GM19397 (cell line): ENCODE measurements around the gene CHTF8.
"Not testable (repeated sequence)": the region's sequence is repeated elsewhere in the genome, so short reads cannot be mapped to it uniquely, and the experiment has no call there.

Source experiments
- ATAC-seq: cut with Tn5 transposase; IDR thresholded peaks from one replicate; pipeline ENCODE4 v1.9.1; 2021; ENCODE audit warnings: mild to moderate bottlenecking, moderate library complexity; ENCODE audit not compliant: unreplicated experiment

CHTF8 gene

DNA sequence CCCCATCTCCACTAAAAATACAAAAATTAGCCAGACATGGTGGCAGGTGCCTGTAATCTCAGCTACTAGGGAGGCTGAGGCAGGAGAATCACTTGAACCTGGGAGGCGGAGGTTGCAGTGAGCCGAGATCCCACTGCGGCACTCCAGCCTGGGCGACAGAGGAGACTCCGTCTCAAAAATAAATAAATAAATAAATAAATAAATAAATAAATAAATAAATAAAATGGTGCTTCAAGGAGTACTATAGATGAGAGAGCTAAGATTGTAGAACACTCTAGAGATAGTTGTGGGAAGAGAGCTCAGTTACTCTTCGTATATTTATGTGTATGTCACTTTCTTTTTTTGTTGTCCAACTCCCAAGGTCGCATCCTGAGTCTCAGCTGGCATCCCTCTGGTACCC lies 7.1 kb upstream of the CHTF8 start:
- ATAC-seq, result not testable (repeated sequence)

DNA sequence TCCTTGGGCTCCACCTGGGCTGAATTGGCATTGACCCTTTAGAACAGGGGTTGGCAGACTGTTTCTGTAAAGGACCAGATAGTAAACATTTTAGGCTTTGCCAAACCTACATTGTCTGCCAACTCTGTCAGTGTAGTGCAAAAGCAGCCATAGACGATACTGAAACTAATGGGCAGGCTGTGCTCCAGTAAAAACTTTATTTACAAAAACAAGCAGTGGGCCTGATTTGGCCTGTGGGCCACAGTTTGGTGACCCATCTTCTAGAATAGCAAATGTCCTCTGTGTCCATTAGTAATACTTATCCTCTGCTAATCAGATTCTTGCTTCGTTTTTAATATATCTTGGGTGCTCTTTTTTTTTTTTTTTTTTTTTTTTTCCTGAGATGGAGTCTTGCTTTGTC lies 6.2 kb upstream of the CHTF8 start:
- ATAC-seq, result no peak

DNA sequence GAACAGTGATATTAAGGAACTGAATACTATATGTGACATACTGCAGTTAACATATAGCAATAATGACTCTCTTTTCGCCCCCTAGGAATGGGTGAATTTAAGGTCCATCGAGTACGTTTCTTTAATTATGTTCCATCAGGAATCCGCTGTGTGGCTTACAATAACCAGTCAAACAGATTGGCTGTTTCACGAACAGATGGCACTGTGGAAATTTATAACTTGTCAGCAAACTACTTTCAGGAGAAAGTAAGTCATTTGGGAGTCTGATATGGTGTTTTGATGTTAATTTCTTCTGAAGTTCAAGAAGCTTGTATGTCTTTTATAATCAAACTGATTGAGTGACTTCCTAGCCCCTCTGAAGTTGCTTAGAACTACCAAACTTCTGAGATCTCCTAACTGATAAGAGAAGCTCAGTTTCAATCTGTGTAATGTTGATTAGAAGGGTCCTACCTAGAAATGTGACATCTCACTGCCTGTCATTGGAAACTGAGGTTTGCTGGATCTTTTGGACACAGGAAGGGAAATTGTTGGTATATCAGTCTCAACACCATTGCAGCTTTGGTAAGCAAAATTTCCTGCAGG lies 1.1 kb upstream of the CHTF8 start:
- ATAC-seq, result no peak

DNA sequence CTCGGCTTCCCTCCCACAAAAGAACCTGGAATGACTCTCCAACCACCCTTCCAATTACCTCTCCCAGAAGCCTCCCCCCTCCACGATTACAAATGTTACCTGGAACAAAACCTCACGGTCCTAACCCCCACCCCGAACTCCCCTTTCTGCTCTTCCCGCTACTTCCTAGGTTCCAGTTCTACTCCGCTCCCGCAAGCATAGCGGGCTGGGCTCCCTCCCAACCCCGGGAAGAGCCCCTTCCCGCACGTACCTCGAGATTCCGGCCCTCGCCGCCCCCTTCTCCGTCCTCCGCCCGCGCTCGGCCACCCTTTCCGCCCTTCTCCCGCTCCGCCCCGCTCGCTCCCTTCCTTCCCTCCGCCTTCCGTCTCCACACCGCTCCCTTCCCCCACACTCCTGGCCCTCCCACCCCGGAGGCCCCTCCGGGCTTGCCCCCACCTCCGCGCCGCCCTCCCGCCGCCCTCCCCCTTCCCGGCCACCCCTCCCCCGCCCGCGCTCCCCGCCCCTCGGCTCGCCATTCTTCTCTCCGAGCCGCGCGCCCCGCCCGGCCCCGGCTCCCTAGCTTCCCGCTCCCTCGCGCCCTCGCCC lies 457 bp downstream of the CHTF8 start:
- ATAC-seq, result peak; percentile 62

DNA sequence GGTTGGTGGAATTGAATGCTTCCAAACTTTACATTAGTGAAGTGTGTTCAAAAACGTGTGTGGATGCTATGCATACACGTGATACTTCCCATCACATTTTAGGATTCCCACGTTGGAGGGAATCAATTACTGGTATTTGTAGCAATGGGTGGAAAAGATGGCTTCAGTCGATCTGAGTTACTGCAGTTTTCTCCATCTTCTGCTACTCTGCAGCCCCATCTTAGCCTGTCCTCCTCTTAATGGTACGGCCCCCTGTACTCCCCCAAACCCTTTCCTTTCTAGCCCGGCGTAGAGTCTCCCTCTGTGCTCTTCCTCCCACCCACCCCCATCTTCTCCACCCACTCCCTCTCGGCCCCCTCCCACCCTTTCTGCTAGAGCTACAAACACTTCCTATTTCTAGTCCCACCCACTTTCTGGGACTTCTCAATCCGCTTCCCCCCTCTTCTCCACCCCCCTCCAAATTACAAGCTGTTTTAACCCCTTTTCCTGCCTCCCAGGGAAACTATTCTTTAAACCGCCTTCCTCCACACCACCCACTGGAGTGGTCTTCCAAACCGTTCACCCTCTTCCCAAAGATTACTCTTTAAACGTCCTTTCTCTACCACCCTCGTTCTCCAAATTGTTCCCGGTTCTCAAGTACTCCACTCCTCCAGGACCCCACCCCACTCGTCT lies 1.1 kb downstream of the CHTF8 start:
- no peak for ATAC-seq

DNA sequence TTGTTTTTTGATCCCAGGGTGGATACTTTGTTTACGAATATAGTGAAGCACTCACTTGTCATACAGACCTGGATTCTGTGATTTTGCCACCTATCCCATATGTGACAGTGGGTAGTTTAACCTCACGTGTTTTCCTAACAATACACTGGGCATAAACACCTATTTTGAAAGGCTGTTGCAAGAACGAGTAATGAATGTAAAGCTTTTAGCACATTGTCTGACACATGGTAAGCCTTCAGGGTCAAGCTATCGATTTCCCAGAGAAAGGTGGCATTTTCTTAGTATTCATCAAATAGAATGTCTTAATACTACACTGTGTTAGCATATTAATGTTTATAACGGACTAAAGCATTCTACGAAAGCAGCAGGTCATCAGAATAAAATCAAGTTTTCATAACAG lies 1.9 kb downstream of the CHTF8 start:
- no peak for ATAC-seq

DNA sequence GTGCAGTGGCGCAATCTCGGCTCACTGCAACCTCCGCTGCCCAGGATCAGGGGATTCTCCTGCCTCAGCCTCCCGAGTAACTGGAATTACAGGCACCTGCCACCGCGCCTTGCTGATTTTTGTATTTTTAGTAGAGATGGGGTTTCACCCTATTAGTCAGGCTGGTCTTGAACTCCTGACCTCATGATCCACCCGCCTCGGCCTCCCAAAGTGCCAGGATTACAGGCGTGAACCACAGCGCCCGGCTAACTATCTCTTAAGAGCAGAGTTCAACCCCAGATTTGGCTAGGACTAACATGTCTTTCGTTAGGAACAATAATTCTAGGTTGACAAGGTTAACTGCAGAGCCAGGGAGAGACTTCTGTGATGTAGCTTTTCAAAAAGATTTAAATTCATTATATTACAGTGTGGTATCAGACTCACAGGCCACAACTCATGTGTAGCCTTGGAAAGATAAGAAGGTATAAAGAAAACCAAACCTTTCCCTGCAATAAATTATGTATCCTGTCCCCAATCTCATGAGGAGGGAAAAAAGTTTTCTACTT lies 4.3 kb downstream of the CHTF8 start:
- ATAC-seq, result no peak

DNA sequence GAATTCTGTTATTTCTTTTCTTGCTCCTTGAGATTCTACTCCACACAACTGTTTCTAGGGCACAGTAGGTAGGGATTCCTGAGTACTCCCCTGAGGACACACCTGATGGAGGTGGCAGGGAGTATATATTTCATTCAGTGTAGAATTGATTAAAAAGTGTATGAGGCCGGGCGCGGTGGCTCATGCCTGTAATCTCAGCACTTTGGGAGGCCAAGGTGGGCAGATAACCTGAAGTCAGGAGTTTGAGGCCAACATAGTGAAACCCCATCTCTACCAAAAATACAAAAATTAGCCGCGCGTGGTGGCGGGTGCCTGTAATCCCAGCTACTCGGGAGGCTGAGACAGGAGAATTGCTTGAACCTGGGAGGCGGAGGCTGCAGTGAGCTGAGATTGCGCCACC lies 5.6 kb downstream of the CHTF8 start:
- not testable (repeated sequence) for ATAC-seq

DNA sequence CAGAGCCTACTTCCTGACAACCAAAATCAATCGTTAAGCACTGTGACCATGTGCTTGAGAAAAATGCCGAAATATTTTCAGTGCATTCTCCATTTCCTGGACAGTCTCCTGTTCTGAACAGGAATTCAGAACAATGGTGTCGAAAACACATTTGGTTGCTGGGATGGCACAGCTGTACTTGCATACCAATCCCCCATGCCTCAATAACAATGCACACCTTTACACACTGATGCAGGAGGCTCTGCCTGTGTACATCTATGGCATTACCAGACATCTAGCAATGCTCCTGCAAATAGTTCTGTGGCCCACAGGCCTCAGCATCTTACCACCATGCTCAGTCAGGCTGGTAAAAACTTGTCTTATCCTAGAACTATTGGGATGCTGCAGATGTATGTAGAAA lies 6.2 kb downstream of the CHTF8 start:
- ATAC-seq, result no peak

DNA sequence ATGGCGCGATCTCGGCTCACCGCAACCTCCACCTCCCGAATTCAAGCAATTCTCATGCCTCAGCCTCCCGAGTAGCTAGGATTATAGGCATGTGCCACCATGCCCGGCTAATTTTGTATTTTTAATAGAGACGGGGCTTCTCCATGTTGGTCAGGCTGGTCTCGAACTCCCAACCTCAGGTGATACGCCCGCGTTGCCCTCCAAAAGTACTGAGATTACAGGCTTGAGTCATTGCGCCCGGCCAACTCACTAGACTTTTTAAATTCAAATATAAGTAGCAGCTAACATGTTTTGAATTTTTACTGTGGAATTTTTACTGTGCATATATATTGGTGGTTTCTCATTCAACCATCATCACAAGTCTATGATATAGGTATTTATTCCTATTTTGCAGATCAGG lies 7.4 kb downstream of the CHTF8 start:
- ATAC-seq, result not testable (repeated sequence)

DNA sequence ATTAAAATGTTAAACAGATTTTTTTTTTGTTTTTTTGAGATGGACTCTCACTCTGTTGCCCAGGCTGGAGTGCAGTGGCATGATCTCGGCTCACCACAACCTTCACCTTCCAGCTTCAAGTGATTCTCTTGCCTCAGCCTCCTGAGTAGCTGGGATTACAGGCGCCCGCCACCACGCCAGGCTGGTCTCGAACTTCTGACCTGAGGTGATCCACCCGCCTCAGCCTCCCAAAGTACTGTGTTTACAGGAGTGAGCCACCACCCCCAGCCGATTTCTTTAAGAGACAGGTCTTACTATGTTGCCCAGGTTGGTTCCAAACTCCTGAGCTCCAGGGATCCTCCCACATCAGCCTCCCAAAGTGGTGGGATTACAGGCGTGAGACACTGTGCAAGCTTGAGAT lies 8.0 kb downstream of the CHTF8 start:
- ATAC-seq, result not testable (repeated sequence)

DNA sequence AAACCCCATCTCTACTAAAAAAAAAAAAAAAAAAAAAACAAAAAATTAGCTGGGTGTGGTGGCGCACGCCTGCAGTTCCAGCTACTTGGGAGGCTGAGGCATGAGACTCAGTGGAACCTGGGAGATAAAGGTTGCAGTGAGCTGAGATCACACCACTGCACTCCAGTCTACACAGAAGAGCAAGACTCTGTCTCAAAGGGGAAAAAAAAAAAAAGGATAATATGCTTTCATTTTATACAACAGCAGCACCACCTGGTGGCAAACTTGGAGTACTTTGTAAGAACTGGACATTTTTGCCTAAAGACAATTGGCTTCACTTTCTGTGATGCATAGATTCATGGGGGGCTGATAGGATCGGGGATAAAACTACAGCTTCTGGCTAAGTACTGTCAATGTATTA lies 8.5 kb downstream of the CHTF8 start:
- ATAC-seq, result no peak

DNA sequence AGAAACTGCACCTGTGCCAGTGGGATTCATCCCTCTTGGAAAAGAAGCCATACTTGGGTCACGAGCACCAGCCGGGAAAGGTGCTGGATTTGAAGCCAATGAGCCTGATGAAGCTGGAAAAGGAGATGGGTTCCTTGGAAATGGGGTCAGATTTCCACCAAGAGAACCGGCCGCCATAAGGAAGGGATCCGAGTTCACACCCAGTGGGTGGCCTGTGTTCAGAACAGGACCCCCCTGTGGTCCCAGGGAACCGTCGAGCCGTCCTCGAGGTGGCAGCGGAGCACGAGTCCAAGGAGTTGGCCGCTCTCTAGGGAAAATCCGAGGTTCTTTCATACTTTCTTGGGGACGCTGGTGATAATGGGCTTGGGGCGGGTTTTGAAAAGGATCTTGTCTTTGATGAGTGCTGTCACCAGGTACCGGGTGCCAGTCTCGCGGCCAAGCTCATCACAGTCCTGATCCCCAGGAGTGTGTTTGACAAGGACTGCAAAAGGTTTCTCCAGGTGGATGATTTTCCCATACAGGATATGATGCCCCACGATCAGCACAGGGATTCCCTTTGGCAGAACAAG lies 12.2 kb downstream of the CHTF8 start:
- ATAC-seq, result no peak

DNA sequence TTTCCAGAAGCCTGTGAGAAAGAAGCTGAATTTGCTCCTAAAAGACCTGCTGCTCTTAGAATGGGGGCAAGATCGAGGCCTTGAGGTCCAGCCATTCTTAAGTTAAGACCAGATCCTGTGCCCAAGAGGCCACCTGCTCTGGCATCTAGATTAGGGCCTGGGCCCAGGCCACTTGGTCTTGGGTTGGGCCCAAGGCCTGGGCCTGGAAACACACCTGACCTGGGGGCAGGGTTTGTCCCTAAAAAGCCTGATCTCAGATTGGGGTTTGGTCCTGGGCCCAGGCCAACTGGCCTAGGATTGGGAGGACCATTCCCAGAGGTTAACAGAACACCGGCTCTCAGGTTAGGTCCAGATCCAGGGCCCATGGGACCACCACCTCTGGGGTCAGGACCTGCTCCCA lies 12.9 kb downstream of the CHTF8 start:
- no peak for ATAC-seq

DNA sequence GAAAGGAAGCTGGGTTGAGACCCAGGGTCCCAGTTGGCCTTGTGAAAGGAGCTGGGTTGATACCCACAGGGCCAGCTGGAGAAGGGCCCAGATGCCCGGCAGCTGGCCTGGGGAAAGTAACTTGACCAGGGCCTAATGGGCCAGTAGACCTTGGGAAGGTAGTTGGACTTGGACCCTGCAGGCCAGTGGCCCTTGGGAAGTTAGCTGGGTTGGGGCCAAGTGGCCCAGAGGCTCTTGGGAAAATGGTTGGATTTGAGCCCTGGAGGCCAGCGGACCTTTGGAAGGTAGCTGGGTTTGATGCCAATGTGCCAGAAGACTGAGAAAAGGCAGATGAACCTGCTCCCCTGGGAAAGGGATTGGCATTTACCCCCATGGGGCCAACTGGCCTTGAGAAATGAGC lies 13.4 kb downstream of the CHTF8 start:
- no peak for ATAC-seq

DNA sequence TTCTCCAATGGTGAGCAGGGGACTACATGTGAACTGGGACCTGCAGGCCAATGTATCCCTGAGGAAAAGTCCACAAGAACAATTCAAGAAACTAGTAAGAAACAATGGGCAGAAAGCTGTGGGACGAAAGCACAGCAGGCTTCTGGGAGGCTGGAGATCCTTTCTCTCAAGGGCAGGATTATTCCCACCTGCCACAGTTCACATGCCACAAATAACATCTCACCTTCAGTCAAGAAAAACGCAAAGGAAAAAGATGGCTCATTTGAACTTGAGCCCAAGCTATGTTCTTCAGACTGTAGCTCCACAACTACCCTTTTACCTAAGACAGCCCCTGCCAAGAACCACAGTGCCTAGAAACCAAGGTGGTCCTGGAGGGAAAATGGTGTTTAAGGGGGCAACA lies 13.9 kb downstream of the CHTF8 start:
- ATAC-seq, result no peak

DNA sequence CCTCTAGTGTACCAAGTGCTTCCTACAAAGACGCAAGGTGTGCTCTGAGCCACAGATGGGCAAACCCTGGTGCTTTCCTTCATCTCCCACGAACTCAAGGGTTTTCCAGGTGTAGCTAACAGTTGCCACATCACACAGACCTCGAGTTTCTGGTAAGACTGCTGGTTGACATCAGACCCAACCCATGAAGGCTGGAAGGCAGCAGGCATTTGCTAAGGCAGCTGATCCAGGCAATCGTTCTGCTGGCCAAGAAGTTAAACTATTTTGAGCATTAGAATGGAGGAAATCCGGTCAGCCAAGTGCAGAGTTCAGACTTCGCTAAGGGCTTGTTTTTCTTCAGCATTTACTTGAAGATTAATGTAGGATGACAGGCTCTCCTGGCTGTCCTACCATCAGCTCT lies 15.5 kb downstream of the CHTF8 start:
- ATAC-seq, result no peak

DNA sequence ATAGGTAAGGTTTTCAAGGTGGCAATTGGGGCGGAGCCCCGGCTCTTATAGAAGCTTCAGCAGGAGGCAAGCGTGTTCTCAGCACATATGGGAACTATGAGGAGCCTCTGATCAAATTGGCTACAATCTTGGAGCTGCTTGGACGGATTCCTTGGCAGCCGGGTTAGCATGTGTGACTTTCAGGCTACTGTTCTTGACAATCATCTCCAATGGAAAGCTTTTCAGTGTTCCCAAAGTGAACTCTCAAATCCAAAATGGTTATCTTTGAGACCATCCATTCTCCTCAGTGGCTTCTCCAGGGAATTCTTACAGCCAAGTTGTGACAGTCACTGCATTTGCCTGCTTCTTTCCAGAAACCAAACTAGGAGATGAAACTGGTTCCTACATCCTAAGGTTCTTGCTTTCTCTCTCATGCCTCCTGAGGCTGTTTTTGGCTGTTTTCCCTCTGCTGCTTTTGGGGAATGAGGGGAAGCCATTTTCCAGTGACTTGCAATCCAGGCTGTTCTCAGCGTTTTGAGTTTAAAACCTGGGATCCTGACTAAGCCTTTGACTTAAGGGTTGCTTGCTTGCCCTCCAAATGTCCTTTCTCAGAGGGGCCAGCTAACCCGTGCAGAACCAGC lies 16.0 kb downstream of the CHTF8 start:
- ATAC-seq, result no peak

DNA sequence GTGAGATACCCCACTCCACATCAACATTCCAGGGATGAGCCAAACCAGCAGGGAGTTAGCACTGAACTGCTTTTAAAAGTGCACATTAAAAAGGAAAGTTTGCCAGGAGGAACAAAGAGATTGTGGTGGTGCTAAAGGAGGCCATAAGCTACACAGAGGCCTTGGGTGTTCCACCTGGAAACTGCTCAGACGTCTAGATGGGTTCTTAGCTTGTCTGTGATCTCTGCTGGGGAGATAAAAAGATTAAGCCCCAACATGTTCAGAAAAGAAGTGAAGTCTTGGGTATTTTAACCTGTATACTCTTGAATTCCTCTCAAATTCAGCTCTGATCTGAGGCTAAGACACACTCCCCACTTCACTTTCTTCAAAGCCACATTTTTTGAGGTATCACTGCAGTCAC lies 16.6 kb downstream of the CHTF8 start:
- no peak for ATAC-seq

DNA sequence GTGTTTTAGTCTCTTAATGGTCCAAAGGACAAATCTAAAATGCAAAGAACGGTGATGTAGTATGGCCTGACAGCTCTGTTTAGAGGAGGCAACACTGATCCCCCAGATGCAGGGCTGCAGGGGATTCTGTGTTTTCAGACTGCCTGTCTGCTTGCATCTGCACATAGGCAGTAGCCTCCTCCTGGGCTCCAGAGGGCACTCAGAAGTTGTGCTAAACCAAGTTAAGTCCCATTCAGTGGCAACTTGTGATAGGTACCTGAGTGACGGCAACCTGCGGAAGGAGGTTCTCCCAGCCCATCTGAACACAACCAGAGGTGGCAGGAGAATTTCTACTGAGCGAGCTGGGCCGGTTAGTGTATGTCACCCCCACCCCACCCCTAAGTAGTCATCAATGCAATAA lies 17.0 kb downstream of the CHTF8 start:
- no peak for ATAC-seq

DNA sequence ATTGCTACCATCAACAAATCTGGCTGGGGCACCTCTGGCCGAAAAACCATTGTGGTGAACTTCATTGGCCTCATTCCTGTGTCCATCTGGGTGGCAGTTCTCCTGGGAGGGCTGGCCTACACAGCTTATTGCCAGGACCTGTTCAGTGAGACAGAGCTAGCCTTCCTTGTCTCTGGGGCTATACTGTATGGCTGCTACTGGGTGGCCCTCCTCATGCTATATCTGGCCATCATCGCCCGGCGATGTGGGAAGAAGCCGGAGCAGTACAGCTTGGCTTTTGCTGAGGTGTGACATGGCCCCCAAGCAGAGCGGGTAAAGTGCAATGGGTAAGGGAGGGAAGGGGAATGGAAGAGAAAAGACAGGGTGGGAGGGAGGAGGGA lies 17.4 kb downstream of the CHTF8 start:
- ATAC-seq, result no peak
